Body of pancreas (tissue), 4 donors: ENCODE results near the gene NUP214. TPM values are rescaled to one million over a fixed set of nuclear protein-coding genes. Genes with fewer than 3 reads are reported as not detected.
"Not testable (repeated sequence)": the region's sequence is repeated elsewhere in the genome, so short reads cannot be mapped to it uniquely, and the experiment has no call there.

ENCODE experiments used
- ATAC-seq: fragments of 150-250 bp; one replicate; pipeline ENCODE4 v1.9.1; 2016
- DNase-seq, 4 donors: peaks; one replicate each; pipeline ENCODE4 v3.0.0-alpha.2; 2019
- H3K27ac ChIP-seq, 4 donors: fragments of 200-600 bp; sonication (generic); 1 replicate in 3 of 4; 2 replicates in 1 of 4; pipeline versions ENCODE4 v1.5.1 to v1.6.1; 2016 to 2019; ENCODE audit warnings: mild to moderate bottlenecking in 1 of 4, mixed read lengths in 1 of 4, moderate library complexity in 1 of 4
- H3K27me3 ChIP-seq, 2 donors: fragments of 200-600 bp; sonication (generic); one replicate each; pipeline ENCODE4 v1.6.0; 2016; ENCODE audit warnings: mild to moderate bottlenecking in 1 of 2
- H3K36me3 ChIP-seq, 2 donors: fragments of 200-600 bp; sonication (generic); replicated peaks in 1 of 2; 2 replicates each; pipeline ENCODE4 v1.5.1; 2016; ENCODE audit warnings: low read depth in 2 of 2; ENCODE audit not compliant: insufficient read depth in 1 of 2
- H3K4me1 ChIP-seq: fragments of 200-600 bp; sonication (generic); one replicate; pipeline ENCODE4 v1.6.0; 2016
- H3K4me3 ChIP-seq, 2 donors: fragments of 200-600 bp; sonication (generic); 1 replicate in 1 of 2; 2 replicates in 1 of 2; pipeline ENCODE4 v1.5.1; 2016 to 2019
- H3K9me3 ChIP-seq, 3 donors: fragments of 200-600 bp; sonication (generic); 1 replicate in 2 of 3; 2 replicates in 1 of 3; pipeline ENCODE4 v1.5.1; 2016
- POLR2A ChIP-seq, 3 donors: fragments of 450-650 bp; IDR thresholded peaks; one replicate each; pipeline ENCODE4 v1.6.1; 2016; ENCODE audit warnings: antibody characterized with exemption in 3 of 3, mild to moderate bottlenecking in 2 of 3
- WGBS, 2 donors: methylation state at CpG; one replicate each; pipeline ENCODE4 v1.1.5; 2017; 5-methylcytosine and 5-hydroxymethylcytosine counted together
- intact Hi-C: fragments of 100-400 bp; cut with DNase I; formaldehyde crosslinking; loops from one replicate; pipeline ENCODE4 v1.15.1; 2023
- total RNA-seq, 2 donors: library from RNA; depleted of rRNA; stranded (reverse); fragments of >200 nt; gene quantifications; one replicate each; pipeline ENCODE4 v1.1.0, GENCODE V29; 2016
- TF ChIP-seq, protein P1 (sequence below), 7 experiments: fragments of 450-650 bp in 4 of 7; fragments of 200-600 bp in 3 of 7; sonication (generic) in 3 of 7; IDR thresholded peaks; one replicate each; pipeline ENCODE4 v1.5.1; 2016 to 2019; ENCODE audit warnings: antibody characterized with exemption in 7 of 7

The NUP214 gene
- total RNA-seq, 2 donors from 2014 or later = 24.7 to 29.6 TPM

DNA sequence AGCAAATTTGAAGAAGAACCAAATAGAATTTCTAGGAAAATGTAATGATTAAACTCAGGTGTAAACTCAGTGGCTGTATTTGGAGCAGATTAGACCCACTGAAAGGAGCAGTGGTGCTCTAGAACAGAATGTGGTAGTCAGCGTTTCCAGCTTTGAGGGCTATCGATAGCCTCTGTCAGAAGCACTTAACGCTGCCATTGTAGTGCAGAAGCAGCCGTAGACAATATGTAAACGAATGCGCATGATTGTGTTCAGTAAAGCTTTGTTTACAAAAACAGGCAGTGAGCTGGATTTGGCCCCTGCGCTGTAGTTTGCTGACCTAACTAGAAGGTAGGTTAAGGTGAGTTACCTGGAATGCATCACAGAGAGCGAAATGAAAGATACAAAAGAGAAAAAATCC is 78.9 kb downstream of the NUP214 start:
- 90 to 94% methylated on average over 8 of the region's 8 CpGs for whole genome bisulfite sequencing, 2 donors

DNA sequence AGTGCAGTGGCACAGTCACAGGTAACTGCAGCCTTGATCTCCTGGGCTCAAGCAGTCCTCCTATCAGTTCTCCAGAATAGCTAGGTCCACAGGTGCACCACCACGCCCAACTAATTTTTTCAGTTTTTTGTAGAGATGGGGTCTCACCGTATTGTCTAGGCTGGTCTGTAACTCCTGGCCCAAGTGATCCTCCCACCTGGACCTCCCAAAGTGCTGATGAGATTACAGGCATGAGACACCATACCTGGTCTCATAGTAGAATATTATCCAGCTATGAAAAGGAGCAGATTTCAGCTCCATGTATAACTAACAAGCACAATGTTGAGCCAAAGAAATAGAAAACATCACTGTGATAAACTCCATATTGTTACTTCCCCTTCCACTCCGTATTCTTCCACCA is 81.1 kb downstream of the NUP214 start:
- H3K9me3 ChIP-seq = no peaks in the 10 kb centered on the region
- H3K27me3 ChIP-seq = no peaks in the 10 kb centered on the region
- H3K27ac ChIP-seq = no peak overlapping the region
- ATAC-seq (no peak), DNase-seq (no peak)
- TF ChIP-seq, protein P1, sequence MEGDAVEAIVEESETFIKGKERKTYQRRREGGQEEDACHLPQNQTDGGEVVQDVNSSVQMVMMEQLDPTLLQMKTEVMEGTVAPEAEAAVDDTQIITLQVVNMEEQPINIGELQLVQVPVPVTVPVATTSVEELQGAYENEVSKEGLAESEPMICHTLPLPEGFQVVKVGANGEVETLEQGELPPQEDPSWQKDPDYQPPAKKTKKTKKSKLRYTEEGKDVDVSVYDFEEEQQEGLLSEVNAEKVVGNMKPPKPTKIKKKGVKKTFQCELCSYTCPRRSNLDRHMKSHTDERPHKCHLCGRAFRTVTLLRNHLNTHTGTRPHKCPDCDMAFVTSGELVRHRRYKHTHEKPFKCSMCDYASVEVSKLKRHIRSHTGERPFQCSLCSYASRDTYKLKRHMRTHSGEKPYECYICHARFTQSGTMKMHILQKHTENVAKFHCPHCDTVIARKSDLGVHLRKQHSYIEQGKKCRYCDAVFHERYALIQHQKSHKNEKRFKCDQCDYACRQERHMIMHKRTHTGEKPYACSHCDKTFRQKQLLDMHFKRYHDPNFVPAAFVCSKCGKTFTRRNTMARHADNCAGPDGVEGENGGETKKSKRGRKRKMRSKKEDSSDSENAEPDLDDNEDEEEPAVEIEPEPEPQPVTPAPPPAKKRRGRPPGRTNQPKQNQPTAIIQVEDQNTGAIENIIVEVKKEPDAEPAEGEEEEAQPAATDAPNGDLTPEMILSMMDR (IDR thresholded peaks at IDR 0.05) = no peak
- no peak for TF ChIP-seq POLR2A (IDR thresholded peaks at IDR 0.05)
- intact Hi-C loops = no loop called here
- WGBS, 2 donors = 91% methylated on average over 3 of the region's 3 CpGs
- H3K36me3 ChIP-seq = peaks cover 0 to 6% of the 10 kb centered on the region in 2 donors
- no peak overlapping the region for H3K4me3 ChIP-seq
- H3K4me1 ChIP-seq = no peaks in the 10 kb centered on the region

More for the DNA sequence above, 78.9 kb downstream of the NUP214 start:
- H3K4me3 ChIP-seq = no peak overlapping the region
- peaks cover 0 to 12% of the 10 kb centered on the region in 2 donors for H3K36me3 ChIP-seq
- no peak for DNase-seq
- no peaks in the 10 kb centered on the region for H3K27me3 ChIP-seq
- H3K27ac ChIP-seq = no peak overlapping the region
- no peak for ATAC-seq
- TF ChIP-seq, protein P1 (IDR thresholded peaks at IDR 0.05) = no peak
- TF ChIP-seq POLR2A (IDR thresholded peaks at IDR 0.05) = no peak
- H3K9me3 ChIP-seq = no peaks in the 10 kb centered on the region
- intact Hi-C loops = no loop called here
- no peaks in the 10 kb centered on the region for H3K4me1 ChIP-seq

DNA sequence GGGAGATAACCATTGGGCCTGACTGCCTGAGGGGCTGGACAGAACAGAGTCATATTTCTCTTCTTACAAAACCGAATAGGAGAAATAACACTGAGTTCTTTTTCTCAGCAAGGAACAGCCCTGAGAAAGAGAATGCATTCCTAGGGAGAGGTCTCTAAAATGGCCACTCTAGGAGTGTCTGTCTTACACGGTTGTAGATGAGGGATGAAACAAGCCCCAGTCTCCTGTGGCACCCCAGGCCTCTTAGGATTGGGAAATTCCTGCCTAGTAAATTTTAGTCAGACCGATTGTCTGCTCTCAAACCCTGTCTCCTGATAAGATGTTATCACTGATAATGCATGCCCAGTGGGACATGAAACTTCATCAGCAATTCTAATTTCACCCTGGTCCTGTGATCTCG is 86.5 kb downstream of the NUP214 start:
- DNase-seq, H3K4me1 ChIP-seq, H3K27ac ChIP-seq, H3K9me3 ChIP-seq, ATAC-seq, H3K4me3 ChIP-seq, H3K36me3 ChIP-seq, H3K27me3 ChIP-seq, intact Hi-C loops: not testable (repeated sequence)
- 89 to 93% methylated on average over 4 of the region's 4 CpGs for WGBS, 2 donors

DNA sequence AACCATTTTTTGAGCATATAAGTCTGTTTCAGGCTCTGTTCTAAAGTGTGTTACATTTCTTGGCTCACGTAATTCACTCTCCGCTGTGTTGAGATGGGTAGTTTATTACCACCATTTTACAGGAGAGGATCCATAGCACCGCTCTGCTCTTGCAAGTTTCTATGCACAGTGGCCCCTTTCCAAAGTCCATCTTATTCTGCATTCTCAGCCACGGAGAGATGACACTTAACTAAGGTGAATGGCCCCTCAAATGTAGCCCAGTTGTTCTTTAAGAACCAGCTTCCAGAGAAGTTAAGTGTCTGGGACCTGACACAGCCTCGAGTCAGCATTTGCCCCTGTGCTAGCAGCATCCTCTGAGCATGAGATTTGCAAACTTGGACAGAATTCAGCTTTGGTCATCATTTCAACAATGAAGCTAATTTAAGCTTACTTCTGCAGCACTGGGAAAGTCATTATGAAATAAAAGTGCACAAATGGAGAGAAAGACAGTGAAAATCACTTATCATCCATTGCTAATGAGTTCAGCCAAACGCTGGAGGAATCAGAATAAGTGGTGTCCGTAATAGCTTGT is 89.0 kb downstream of the NUP214 start:
- no peak for TF ChIP-seq POLR2A (IDR thresholded peaks at IDR 0.05)
- TF ChIP-seq, protein P1 (IDR thresholded peaks at IDR 0.05) = no peak
- 81 to 84% methylated on average over 7 of the region's 7 CpGs for WGBS, 2 donors
- H3K27ac ChIP-seq = no peak overlapping the region
- H3K27me3 ChIP-seq = no peaks in the 10 kb centered on the region
- H3K36me3 ChIP-seq = no peaks in the 10 kb centered on the region
- no peak for ATAC-seq
- no peak overlapping the region for H3K4me3 ChIP-seq
- no peak for DNase-seq
- no peaks in the 10 kb centered on the region for H3K9me3 ChIP-seq
- H3K4me1 ChIP-seq = no peaks in the 10 kb centered on the region
- intact Hi-C loops = no loop called here

DNA sequence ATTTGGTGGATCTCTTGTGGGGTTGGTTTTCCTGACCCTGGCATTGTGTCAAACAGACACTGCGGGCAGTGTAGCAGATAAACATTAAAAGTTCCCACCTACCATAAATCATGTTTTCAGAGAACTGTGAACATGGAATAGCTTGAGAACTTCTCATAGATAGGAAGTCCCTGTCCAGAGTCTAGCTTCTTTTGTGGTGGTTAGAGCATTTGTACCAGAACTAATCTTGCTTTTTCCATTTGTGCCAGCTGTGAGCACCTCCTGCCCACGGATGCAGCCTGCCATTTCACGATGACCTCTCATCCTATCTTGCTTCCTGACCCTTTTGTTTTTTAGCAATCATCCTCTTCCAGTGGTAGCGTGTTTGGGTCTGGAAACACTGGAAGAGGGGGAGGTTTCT is 89.5 kb downstream of the NUP214 start:
- no peak for ATAC-seq
- no peaks in the 10 kb centered on the region for H3K9me3 ChIP-seq
- no peak overlapping the region for H3K4me3 ChIP-seq
- no peaks in the 10 kb centered on the region for H3K27me3 ChIP-seq
- 78 to 81% methylated on average over 4 of the region's 4 CpGs for WGBS, 2 donors
- no peak for DNase-seq
- intact Hi-C loops = no loop called here
- no peaks in the 10 kb centered on the region for H3K36me3 ChIP-seq
- no peak for TF ChIP-seq POLR2A (IDR thresholded peaks at IDR 0.05)
- TF ChIP-seq, protein P1 (IDR thresholded peaks at IDR 0.05) = no peak
- H3K27ac ChIP-seq = no peak overlapping the region
- no peaks in the 10 kb centered on the region for H3K4me1 ChIP-seq
